ENCODE results near the gene MMRN2. TPM values are rescaled to one million over a fixed set of nuclear protein-coding genes. Genes with fewer than 3 reads are reported as not detected.
A peak's percentile ranks its signal among the peaks of the same experiment; 100 is the strongest.
"Not testable (repeated sequence)": the region's sequence is repeated elsewhere in the genome, so short reads cannot be mapped to it uniquely, and the experiment has no call there.

The MMRN2 gene, protein sequence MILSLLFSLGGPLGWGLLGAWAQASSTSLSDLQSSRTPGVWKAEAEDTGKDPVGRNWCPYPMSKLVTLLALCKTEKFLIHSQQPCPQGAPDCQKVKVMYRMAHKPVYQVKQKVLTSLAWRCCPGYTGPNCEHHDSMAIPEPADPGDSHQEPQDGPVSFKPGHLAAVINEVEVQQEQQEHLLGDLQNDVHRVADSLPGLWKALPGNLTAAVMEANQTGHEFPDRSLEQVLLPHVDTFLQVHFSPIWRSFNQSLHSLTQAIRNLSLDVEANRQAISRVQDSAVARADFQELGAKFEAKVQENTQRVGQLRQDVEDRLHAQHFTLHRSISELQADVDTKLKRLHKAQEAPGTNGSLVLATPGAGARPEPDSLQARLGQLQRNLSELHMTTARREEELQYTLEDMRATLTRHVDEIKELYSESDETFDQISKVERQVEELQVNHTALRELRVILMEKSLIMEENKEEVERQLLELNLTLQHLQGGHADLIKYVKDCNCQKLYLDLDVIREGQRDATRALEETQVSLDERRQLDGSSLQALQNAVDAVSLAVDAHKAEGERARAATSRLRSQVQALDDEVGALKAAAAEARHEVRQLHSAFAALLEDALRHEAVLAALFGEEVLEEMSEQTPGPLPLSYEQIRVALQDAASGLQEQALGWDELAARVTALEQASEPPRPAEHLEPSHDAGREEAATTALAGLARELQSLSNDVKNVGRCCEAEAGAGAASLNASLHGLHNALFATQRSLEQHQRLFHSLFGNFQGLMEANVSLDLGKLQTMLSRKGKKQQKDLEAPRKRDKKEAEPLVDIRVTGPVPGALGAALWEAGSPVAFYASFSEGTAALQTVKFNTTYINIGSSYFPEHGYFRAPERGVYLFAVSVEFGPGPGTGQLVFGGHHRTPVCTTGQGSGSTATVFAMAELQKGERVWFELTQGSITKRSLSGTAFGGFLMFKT
- 31.3 TPM for total RNA-seq
- long read RNA-seq, full-length matches to known transcripts, result 86 of 117 reads
- long read RNA-seq, partial matches to known transcripts, result 23 of 117 reads
- long read RNA-seq, other reads (novel, unspliced or antisense), result 8 of 117 reads

DNA sequence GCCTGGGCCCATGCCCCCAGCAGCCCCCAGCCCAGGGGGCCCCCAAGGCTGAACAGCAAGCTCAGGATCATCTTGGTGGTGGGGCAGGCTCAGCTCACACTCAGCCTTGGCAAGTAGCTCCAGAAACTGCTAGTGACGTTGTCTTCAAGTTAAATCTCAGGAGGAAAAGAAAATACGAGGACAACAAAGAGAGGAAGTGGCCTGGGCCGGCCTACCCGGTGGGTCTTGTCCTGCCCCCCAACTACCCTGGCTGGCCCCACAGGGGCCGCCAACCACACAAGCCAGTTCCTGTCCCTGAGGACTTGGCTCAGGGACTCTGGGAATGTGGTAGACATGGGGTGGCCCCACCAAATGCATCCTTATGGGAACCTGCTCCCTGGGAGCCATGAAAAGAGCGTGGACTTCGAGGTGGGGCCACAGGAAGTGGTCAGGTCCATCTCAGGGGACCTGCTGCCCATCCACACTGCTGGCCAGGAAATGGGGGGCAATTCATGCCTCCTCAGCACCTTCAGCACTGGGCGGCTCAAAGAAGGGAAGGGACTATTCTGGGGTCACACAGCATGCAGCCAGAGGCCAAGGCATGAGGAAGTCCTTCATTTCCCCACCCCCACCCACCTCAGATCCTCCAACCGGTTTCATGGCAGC is at the start of gene MMRN2:
Gene MMRN2 (minus strand): TSS at position 145 of the 645 bp plus-strand sequence. CDS start 74 bp downstream, at position 71.
- DNase-seq (peak; percentile 48), ATAC-seq (peak; percentile 5)
- intact Hi-C loops (cut with micrococcal nuclease), result no loop called here

DNA sequence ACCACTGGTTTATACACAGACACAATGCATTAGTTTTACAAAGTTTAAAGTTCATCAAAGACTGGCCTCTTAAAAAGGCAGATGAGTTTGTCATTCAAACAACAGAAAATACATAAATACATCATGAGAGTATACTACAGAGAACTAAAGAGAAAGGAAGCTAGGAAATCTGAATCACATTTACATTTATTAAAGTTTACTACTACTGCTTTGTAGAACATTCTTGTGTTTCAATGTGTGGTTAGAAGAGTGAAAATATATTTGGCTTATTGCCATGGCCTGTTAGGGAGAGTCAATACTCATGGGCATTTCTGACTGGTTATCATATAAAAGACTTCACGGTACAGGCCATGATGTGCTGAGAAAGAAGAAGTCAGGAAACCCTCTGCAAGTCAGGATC is 49.7 kb upstream of the MMRN2 start:
- intact Hi-C loops (cut with micrococcal nuclease); DNase-seq; ATAC-seq: not testable (repeated sequence)

DNA sequence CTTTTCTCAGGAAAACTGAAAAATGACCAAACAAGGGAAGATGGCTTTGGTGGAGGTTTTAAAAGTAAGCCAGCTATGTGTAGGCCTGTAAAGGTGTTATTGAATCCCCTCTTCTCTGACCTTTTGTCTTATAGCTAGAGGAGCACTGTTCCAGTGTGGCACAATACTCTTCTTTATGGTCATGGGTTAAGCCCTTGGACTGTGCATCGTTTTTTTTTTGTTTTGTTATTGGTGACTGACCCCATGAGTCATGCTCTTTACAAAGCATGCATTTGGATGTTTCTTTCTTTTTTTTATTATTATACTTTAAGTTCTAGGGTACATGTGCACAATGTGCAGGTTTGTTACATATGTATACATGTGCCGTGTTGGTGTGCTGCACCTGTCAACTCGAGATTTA is 43.1 kb upstream of the MMRN2 start:
- ATAC-seq (no peak), DNase-seq (no peak)
- intact Hi-C loops (cut with micrococcal nuclease), result no loop called here

DNA sequence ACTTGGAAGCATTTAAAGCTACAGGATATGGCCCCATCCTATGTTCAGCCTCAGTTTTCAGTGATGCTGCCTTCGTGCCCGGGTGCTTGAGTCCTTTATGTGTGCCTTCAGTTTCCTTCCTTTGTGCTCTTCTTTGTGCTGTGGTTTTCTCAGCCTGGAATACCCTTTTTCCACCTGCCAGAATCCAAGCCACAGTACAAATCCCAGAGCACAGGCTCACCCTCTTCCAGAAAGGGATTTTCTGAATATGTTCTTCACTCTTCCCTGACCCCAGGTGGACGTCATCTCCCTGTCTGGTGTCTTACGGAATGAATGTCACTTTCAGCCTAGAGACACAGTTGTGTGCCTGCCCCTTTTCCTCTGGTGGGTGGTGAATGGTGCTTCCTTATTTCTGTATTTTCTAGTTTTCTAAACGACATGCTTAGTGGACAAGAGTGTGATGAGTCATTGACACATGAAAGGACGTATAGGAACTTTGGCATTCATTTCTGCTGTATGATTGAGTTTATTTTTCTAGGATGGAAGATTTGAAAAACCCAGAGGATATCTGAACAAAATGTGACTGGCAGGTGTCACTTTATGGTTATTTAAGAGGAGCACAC is 42.5 kb upstream of the MMRN2 start:
- DNase-seq; intact Hi-C loops (cut with micrococcal nuclease); ATAC-seq: not testable (repeated sequence)

DNA sequence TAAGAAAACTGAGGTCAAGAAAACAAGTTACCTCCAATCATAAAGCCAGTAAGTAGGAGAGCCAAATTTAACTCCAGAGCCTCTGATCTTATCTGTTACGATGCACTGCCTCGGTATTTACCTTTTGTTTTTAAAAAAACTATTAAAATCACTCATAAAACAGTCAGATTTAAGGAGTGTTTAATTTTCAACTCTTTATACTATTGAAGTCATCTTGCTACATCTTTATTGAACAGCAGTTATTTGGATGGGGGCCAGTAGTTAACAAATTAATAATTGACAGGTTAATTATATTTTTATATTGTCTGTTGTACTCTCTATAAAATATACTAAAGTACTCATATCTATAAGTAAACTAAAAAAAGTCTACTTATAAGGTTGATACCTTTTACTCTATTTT is 35.5 kb upstream of the MMRN2 start:
- DNase-seq (no peak), ATAC-seq (no peak)
- intact Hi-C loops (cut with micrococcal nuclease), result no loop called here

DNA sequence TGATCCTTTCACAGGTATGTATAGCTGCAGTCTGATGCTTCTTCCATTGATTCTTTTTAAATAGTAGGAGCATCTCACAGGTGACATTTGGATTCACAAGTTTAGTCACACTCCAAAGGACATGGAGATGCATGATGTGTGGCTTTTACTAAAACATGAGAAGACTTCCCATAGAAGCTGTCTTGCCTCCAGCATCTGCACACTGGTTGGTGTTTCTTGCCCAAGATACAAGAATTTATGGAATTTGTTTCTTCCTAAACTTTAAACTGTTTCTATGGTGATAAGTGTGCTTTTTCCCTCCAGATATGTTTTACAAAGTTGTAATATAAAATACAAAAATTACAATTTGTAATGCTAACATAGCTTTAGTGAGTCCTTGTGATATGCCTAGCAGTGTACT is 35.0 kb upstream of the MMRN2 start:
- intact Hi-C loops (cut with micrococcal nuclease), result no loop called here
- ATAC-seq, result no peak
- DNase-seq, result no peak

DNA sequence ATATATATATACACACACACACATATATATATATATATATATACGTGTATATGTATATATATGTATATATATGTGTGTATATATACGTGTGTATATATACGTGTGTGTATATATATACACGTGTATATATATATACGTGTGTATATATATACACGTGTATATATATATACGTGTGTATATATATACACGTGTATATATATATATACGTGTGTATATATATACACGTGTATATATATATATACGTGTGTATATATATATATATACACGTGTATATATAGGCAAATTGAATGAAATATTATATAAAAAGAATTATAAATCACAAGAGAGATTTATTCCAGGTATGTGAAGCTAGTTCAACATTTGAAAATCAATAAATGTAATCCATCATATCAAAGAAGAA is 33.9 kb upstream of the MMRN2 start:
- intact Hi-C loops (cut with micrococcal nuclease); ATAC-seq; DNase-seq: not testable (repeated sequence)

DNA sequence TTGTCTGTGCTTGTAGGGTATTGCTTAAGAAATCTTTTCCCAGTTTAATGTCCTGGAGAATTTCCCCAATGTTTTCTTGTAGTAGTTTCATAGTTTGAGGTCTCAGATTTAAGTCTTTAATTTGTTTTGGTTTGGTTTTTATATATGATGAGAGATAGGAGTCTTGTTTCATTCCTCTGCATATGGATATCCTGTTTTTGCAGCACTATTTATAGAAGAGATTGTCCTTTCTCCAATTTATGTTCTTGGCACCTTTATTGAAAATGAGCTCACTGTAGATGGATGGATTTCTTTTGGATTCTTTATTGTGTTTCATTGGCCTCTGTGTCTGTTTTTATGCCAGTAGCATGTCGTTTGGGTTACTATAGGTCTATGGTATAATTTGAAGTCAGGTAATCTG is 31.1 kb upstream of the MMRN2 start:
- no peak for DNase-seq
- intact Hi-C loops (cut with micrococcal nuclease), result no loop called here
- no peak for ATAC-seq

DNA sequence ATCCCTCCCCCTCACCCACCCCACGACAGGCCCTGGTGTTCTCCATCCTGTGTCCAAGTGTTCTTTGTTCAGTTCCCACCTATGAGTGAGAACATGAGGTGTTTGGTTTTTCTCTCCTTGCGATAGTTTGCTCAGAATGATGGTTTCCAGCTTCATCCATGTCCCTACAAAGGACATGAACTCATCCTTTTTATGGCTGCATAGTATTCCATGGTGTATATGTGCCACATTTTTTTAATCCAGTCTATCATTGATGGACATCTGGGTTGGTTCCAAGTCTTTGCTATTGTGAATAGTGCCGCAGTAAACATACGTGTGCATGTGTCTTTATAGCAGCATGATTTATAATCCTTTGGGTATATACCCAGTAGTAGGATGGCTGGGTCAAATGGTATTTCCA is 27.1 kb upstream of the MMRN2 start:
- intact Hi-C loops (cut with micrococcal nuclease); DNase-seq; ATAC-seq: not testable (repeated sequence)

DNA sequence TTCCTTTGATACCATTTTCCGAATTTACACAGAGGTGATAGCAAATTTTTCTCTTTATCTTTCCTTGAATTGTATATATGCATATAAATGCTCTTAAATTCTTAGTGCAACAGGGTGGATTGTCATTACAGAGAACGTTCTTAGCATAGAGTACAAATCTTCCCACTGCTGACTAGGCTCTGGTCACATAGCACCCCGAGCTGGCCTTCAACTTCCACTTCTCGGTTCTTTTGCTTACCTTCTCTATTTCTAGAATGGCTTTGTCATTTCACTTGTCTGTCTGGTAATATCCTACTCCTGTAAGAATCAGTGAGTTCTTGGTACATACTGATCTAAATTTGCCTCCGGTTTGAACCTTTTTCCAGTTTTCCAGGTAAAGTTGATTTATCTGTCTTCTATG is 24.3 kb upstream of the MMRN2 start:
- intact Hi-C loops (cut with micrococcal nuclease), result no loop called here
- DNase-seq (no peak), ATAC-seq (no peak)

DNA sequence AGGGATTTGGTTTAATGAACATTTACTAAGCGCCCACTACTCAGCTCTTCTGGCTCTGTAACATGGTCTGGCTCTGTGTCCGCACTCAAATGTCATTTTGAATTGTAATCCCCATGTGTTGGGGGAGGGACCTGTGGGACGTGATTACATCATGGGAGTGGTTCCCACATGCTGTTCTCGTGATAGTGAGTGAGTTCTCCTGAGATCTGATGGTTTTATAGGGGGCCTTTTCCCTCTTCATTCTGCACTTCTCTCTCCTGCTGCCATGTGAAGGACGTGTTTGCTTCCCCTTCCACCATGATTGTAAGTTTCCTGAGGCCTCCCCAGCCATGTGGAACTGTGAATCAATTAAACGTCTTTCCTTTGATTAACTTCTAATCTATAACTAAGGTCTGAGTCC is 23.6 kb upstream of the MMRN2 start:
- peak; percentile 21 for ATAC-seq
- DNase-seq; intact Hi-C loops (cut with micrococcal nuclease): not testable (repeated sequence)

DNA sequence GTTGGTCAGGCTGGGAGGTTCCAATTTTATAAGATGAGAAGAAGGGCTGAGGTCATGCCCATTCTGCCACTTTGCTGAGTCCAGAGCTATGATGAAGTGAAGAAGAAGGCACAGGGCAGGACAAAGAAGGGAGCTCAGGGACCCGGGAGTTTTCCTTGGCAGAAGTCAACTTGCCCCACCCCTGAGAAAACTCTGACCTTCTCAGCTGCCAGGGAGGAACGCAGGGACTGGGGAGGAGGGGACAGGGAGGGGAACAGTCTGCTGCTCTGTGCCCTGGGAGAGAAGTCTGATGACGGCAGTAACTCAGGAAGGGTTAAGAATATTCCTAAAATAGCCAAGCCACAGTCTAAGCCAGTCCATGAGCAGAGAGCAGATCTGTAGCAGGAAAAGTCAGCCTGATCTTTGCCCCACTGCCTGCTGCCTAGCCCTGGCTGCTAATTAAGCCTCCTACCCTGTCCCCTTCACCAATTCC is 22.6 kb upstream of the MMRN2 start:
- ATAC-seq (peak; percentile 92), DNase-seq (peak; percentile 60)
- intact Hi-C loops (cut with micrococcal nuclease), result no loop called here

DNA sequence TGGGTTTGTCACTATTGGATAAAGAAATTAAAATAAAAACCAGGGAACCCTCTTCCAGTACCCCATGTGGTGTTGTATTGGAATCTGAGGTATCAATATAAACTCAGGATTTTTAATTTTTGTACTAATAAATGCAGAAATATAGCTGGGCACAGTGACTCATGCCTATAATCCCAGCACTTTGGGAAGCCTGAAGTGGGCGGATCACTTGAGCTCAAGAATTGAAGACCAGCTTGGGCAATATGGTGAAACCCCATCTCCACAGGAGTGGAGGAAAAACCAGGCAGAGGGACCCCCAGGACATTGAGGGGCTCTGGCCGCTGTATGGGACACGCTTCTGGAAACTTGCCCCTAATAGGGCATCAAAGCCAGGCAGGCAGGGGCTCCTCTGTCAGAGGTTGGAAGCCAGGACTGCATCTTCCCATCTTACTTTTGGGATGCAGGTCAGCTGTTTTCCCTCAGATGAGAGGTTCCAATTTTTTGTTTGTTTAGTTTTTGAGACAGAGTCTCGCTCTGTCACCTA is 21.9 kb upstream of the MMRN2 start:
- intact Hi-C loops (cut with micrococcal nuclease), result no loop called here
- ATAC-seq, result peak; percentile 5
- no peak for DNase-seq

DNA sequence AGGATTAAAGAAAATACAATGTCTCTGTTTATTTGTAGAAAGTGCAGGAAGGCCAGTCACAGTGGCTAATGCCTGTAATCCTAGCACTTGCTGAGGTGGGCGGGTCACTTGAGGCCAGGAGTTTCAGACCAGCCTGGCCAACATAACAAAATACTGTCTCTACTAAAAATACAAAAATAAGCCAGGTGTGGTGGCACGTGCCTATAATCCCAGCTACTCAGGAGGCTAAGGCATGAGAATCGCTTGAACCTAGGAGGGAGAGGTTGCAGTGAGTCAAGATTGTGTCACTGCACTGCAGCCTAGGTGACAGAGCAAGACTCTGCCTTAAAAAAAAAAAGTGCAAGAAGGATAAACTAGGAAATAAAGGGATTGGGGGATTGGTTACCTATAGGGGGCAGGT is 21.0 kb upstream of the MMRN2 start:
- intact Hi-C loops (cut with micrococcal nuclease); DNase-seq; ATAC-seq: not testable (repeated sequence)

DNA sequence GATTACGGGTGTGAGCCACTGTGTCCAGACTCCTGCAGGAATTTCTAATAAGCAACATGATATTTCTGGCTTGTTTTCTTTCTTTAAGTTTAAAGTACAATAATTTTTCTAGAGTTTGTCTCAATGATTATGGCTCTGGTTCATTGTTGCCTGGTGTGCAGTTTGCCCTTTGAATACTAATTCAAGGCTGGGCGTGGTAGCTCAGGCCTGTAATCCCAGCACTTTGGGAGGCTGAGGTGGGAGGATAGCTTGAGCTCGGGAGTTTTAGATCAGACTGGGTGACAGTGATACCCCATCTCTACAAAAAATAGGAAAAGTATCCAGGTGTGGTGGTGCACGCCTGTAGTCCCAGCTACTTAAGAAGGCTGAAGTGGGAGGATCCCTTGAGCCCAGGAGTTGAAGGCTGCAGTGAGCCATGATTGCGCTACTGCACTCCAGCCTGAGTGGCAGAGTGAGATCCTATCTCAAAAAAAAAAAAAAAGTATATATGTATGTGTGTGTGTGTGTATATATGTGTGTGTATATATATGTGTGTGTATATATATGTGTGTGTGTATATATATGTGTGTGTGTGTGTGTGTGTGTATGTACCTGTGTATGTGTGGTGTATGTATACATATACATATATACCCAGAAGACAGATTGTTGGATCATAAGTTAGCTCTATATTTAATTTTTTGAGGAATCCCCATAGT is 19.1 kb upstream of the MMRN2 start:
- intact Hi-C loops (cut with micrococcal nuclease), result no loop called here
- no peak for ATAC-seq
- no peak for DNase-seq

DNA sequence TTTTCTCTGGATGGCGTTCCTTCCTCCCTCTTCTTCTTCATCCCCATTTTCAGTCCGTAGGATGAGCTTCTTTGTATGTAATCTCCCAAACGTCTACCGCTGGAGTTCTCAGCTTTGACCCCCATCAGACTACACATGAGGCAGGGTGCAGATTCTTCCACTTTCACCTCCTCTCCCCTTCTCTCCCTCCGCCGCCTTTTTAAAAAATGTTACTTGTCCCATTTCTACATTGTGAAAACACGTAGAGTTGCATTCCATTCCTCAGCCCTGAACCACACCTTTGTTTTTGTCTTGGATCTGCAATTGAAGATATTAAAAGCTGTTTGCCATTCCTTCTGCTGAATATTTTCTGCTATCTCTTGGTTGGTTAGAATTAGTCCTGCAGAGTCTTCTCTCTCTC is 17.1 kb upstream of the MMRN2 start:
- no peak for DNase-seq
- intact Hi-C loops (cut with micrococcal nuclease), result no loop called here
- no peak for ATAC-seq

DNA sequence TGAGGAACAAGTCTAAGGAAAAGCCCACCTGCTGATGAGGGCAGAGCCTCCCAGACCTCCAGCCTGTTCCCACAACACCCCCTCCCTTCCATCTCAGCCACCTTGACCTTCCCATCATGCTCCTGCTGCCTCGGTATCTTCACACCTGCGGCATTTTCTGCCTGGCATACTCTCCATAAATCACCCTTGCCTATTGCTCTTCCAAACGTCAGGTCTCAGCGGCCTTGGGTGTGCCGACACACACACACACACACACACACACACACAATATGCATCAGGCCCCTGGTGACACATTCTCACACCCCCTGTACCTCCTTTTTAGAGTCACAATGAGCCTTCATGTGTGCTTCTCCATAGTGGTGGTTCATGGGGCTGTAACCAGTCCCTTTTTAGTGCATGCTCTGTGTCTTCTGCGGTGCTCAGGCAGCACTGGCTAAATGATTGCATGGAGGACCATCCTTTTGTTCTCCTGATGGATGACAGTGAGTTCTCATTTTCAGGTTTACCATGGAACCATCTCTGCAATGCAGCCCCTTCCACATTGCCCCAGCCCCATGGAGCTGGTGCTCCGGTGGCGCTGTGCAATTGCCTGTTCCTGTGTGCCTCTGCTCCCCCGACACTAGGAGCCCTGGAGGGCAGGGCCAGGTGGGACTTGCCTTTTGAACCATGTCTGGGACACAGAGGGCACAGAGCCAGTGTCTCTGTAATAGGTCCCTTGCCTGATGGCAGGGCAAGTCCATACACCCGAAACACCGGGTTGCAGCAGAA is 15.4 kb upstream of the MMRN2 start:
- DNase-seq (no peak), ATAC-seq (no peak)
- intact Hi-C loops (cut with micrococcal nuclease), result no loop called here

Data from left ventricle myocardium superior (tissue), 1 donor.